ENCODE results near the gene RBBP6.
"Not testable (repeated sequence)": the region's sequence is repeated elsewhere in the genome, so short reads cannot be mapped to it uniquely, and the experiment has no call there.

RBBP6 gene
- 34.3 to 143 (median 63.6) reads per million in 18 experiments for total RNA-seq

GRCh38 chr16:24539295-24539849 lies at the start of gene RBBP6:
RBBP6 (plus strand) TSS chr16:24539566; CDS start chr16:24540627, 1,061 bp downstream.
- peak; percentile 97 to 99 for DNase-seq

- no peak for DNase-seq
These were observed 48.5 kb upstream of the RBBP6 start for GRCh38 chr16:24490866-24491265.

DNA sequence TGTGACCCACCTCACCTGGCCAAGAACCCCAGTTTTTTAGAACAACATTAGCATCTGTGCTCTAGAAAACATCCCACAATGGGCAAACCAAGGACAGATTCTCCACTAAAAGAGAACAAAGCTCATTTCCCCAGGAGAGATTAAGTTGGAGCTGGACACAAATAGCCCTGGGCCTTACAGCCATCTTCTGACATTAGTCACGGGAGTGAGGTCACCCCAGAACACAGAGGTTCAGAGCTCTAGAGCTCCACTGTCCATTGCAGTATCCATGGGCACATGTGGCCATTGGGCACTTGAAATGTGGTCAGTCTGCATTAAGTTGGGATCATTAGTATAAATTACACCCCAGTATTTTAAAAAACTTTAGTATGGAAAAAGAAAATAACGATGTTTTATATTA lies 47.6 kb upstream of the RBBP6 start:
- DNase-seq = no peak

GRCh38 chr16:24493821-24494220 lies 45.5 kb upstream of the RBBP6 start:
- DNase-seq = no peak

DNA sequence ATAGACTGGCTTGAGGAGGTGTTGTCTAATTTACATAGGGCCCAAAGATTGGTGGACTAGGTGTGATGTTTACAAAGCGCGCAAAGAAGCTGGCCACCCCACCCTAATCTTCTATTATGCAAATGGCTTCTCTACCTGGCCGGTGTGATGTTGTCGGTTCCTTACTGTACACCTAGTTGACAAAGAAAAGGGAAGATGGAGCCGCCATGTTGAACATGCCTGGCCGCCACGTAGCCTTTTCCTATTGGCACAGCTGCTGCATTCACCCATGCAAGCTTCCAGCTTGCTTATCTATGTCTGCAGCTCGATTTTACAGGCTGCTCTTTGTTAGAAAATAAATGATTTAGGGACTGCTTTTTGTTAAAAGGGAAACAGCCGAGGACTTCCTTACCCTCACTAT lies 44.2 kb upstream of the RBBP6 start:
- DNase-seq = not testable (repeated sequence)

- DNase-seq = no peak
These were observed 41.9 kb upstream of the RBBP6 start for GRCh38 chr16:24497440-24497839.

- DNase-seq = peak; percentile 26 to 61
These were observed 40.1 kb upstream of the RBBP6 start for GRCh38 chr16:24499193-24499814.

GRCh38 chr16:24504472-24505345 lies 34.7 kb upstream of the RBBP6 start:
- peak; percentile 60 to 67 for DNase-seq

GRCh38 chr16:24505959-24506358 lies 33.4 kb upstream of the RBBP6 start:
- DNase-seq = peak in 1 of 2 donors; percentile 29

DNA sequence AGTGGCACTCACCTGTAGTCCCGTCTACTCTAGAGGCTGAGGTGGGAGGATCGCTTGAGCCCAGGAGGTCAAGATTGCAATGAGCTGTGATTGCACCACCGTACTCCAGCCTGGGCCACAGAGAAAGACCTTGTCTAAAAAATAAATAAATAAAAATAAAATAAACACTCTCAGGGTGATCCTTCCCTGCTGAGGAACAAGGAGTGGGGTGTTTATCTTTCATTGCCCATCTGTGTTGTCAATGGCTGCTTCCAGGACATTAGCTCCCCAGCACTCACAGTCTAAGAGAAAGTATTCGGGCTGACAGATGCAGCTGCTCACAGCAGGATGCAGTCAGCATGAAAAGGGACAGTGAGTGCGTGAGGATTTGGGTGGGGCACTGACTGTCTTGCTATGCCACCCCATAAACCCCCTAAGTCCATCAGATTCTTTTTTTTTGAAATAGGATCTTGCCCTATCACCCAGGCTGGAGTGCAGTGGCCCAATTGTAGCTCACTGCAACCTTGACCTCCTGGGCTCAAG lies 31.3 kb upstream of the RBBP6 start:
- no peak for DNase-seq

DNA sequence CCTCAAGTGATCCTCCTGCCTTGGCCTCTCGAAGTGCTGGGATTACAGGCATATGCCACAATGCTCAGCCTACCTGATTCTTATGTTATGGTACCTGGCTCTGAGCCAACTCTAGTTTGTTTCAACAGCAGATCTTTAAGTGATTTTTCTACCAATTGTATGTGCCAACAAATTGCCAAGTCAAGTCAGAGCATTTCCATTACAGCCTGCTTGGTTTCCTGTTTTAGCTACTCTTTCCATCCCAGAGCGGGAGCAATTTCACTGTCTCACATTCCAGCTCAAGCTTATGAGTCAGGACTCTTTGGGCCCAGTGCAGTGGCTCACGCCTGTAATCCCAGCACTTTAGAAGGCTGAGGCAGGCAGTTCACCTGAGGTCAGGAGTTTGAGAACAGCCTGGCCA lies 30.8 kb upstream of the RBBP6 start:
- no peak for DNase-seq

- DNase-seq = no peak
These were observed 29.8 kb upstream of the RBBP6 start for GRCh38 chr16:24509536-24509935.

- DNase-seq = no peak
These were observed 28.2 kb upstream of the RBBP6 start for GRCh38 chr16:24511174-24511573.

- DNase-seq = no peak
These were observed 27.6 kb upstream of the RBBP6 start for GRCh38 chr16:24511792-24512191.

DNA sequence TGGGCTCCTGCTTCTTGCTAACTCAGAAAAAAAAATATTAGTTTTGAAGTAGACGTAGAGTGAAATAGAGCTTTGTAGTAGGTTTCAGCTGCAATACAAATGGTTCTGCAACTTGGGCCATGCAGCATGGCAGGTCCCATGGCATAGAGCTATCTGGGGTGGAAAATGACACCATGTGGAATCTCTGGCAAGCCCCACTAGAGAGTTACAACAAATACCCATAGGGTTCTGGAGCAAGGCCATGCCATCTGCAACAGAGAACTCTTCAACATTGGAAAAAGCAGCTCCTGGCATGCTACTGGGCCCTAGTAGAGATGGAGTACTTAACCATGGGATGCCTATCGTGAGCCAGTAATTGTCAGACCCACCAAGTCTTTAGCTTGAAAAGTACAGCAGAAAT lies 25.3 kb upstream of the RBBP6 start:
- DNase-seq = no peak

- DNase-seq = no peak
These were observed 24.2 kb upstream of the RBBP6 start for GRCh38 chr16:24515186-24515585.

GRCh38 chr16:24516900-24517669 lies 22.3 kb upstream of the RBBP6 start:
- DNase-seq = peak; percentile 84 to 88

GRCh38 chr16:24518498-24518897 lies 20.9 kb upstream of the RBBP6 start:
- no peak for DNase-seq

GRCh38 chr16:24520983-24521382 lies 18.4 kb upstream of the RBBP6 start:
- DNase-seq = no peak

- no peak for DNase-seq
These were observed 16.6 kb upstream of the RBBP6 start for GRCh38 chr16:24522751-24523150.

- no peak for DNase-seq
These were observed 15.8 kb upstream of the RBBP6 start for GRCh38 chr16:24523569-24523968.

- DNase-seq = peak; percentile 59 to 81
These were observed 14.3 kb upstream of the RBBP6 start for GRCh38 chr16:24524855-24525677.

Data from inflammatory macrophage (primary cell).